ENCODE measurements around the gene KIF21B.

- TF ChIP-seq SIN3A (IDR thresholded peaks at IDR 0.05; ENCODE audit: borderline replicate concordance, insufficient read depth, low read length) (no peak), POLR2AphosphoS5 (IDR thresholded peaks at IDR 0.05; ENCODE audit: low read depth, low read length) (no peak), REST (IDR thresholded peaks at IDR 0.05; ENCODE audit: insufficient read depth in 1 of 2, low read depth in 2 of 2, low read length in 2 of 2) (no peak), FOXP2 (optimal IDR thresholded peaks at IDR 0.05; ENCODE audit: borderline replicate concordance, extremely low read depth, extremely low read length, insufficient read depth) (no peak)
Measured at GRCh38 chr1:201059401-201059800, 35.9 kb upstream of the KIF21B start.

Measured in PFSK-1 (cell line).